Trophoblast cell (in vitro differentiated cells and primary cell): ENCODE measurements around the gene FLNB.

Experiments used
- DNase-seq, 2 donors: peaks; one replicate each; pipeline ENCODE4 v3.0.0-alpha.2; 2016
- H2AFZ ChIP-seq: 2 replicates; pipeline ENCODE4 v1.6.1; 2013; ENCODE audit warnings: low read length, moderate library complexity, mild to moderate bottlenecking; ENCODE audit not compliant: insufficient read depth, poor library complexity
- H2AK5ac ChIP-seq: 2 replicates; pipeline ENCODE4 v1.6.1; 2013; ENCODE audit warnings: mild to moderate bottlenecking, low read length
- H2BK120ac ChIP-seq: 2 replicates; pipeline ENCODE4 v1.6.1; 2013; ENCODE audit warnings: low read length, mild to moderate bottlenecking, moderate library complexity; ENCODE audit not compliant: insufficient read depth, poor library complexity
- H2BK12ac ChIP-seq: 2 replicates; pipeline ENCODE4 v1.6.1; 2013; ENCODE audit warnings: mild to moderate bottlenecking, low read length, moderate library complexity
- H2BK5ac ChIP-seq: 2 replicates; pipeline ENCODE4 v1.6.1; 2013; ENCODE audit warnings: low read length, low read depth, moderate library complexity, mild to moderate bottlenecking; ENCODE audit not compliant: poor library complexity
- H3K14ac ChIP-seq: 2 replicates; pipeline ENCODE4 v1.6.1; 2013; ENCODE audit warnings: mild to moderate bottlenecking, low read length
- H3K18ac ChIP-seq: 2 replicates; pipeline ENCODE4 v1.6.1; 2013; ENCODE audit warnings: mild to moderate bottlenecking, low read length
- H3K23ac ChIP-seq: 2 replicates; pipeline ENCODE4 v1.6.1; 2013; ENCODE audit warnings: low read length
- H3K27ac ChIP-seq: 2 replicates; pipeline ENCODE4 v1.5.1; 2013; ENCODE audit warnings: low read depth, mild to moderate bottlenecking, inconsistent platforms, low read length, moderate library complexity
- H3K27me3 ChIP-seq: 2 replicates; pipeline ENCODE4 v1.6.1; 2013; ENCODE audit warnings: inconsistent platforms, mild to moderate bottlenecking, low read length, moderate library complexity; ENCODE audit not compliant: insufficient read depth
- H3K36me3 ChIP-seq, 2 experiments: 1 replicate in 1 of 2; 2 replicates in 1 of 2; pipeline ENCODE4 v1.6.1; 2013; ENCODE audit warnings: low read length in 2 of 2, mild to moderate bottlenecking in 2 of 2, moderate library complexity in 1 of 2; ENCODE audit not compliant: insufficient read depth in 2 of 2, control insufficient read depth in 1 of 2
- H3K4ac ChIP-seq: 2 replicates; pipeline ENCODE4 v1.6.1; 2013; ENCODE audit warnings: low read depth, mild to moderate bottlenecking, low read length, moderate library complexity
- H3K4me1 ChIP-seq, 2 experiments: 1 replicate in 1 of 2; 2 replicates in 1 of 2; pipeline ENCODE4 v1.6.1; 2013; ENCODE audit warnings: low read length in 2 of 2, mild to moderate bottlenecking in 2 of 2, moderate library complexity in 1 of 2; ENCODE audit not compliant: insufficient read depth in 2 of 2, control insufficient read depth in 1 of 2
- H3K4me2 ChIP-seq: 2 replicates; pipeline ENCODE4 v1.6.1; 2013; ENCODE audit warnings: inconsistent platforms, mild to moderate bottlenecking, low read length, moderate library complexity
- H3K4me3 ChIP-seq: 2 replicates; pipeline ENCODE4 v1.5.1; 2013; ENCODE audit warnings: mild to moderate bottlenecking, low read depth, low read length, inconsistent platforms
- H3K79me1 ChIP-seq: one replicate; pipeline ENCODE4 v1.6.1; 2013; ENCODE audit warnings: low read length
- H3K79me2 ChIP-seq: 2 replicates; pipeline ENCODE4 v1.6.1; 2013; ENCODE audit warnings: low read length, mild to moderate bottlenecking; ENCODE audit not compliant: control insufficient read depth, insufficient read depth, poor library complexity
- H3K9ac ChIP-seq: 2 replicates; pipeline ENCODE4 v1.6.1; 2013; ENCODE audit warnings: mild to moderate bottlenecking, low read length
- H3K9me3 ChIP-seq: 2 replicates; pipeline ENCODE4 v1.6.1; 2013; ENCODE audit warnings: low read depth, mild to moderate bottlenecking, control low read depth, inconsistent platforms, low read length; ENCODE audit not compliant: insufficient read depth
- H4K12ac ChIP-seq: 2 replicates; pipeline ENCODE4 v1.6.1; 2013; ENCODE audit warnings: low read depth, mild to moderate bottlenecking, low read length, moderate library complexity
- H4K8ac ChIP-seq: 2 replicates; pipeline ENCODE4 v1.6.1; 2013; ENCODE audit warnings: low read depth, mild to moderate bottlenecking, low read length, moderate library complexity
- H4K91ac ChIP-seq: one replicate; pipeline ENCODE4 v1.6.1; 2013; ENCODE audit warnings: low read depth, mild to moderate bottlenecking, low read length, moderate library complexity
- WGBS: extraction: QIAGEN DNeasy Blood & Tissue Kit; methylation state at CpG from one replicate; pipeline ENCODE4 v1.1.7; 2013; ENCODE audit warnings: missing lambda C conversion rate; ENCODE audit not compliant: insufficient read length, insufficient coverage; ENCODE audit errors: extremely low coverage; 5-methylcytosine and 5-hydroxymethylcytosine counted together

Gene FLNB

GRCh38 chr3:57999417-58000115 lies 8.7 kb upstream of the FLNB start:
- Histone ChIP-seq H3K9me3 (no peaks in the 10 kb centered on the region), H3K18ac (no peak overlapping the region), H4K12ac (no peak overlapping the region), H3K4me3 (no peak overlapping the region), H3K27me3 (no peaks in the 10 kb centered on the region), H3K4ac (no peak overlapping the region), H2BK12ac (peak overlapping the region; percentile 100), H2AK5ac (no peak overlapping the region), H3K79me2 (peaks cover 4% of the 10 kb centered on the region), H3K79me1 (peaks cover 15% of the 10 kb centered on the region), H2BK5ac (peak overlapping the region; percentile 99), H3K36me3 (no peaks in the 10 kb centered on the region), H3K4me2 (no peak overlapping the region), H4K91ac (peak overlapping the region; percentile 63), H3K9ac (no peak overlapping the region), H3K23ac (no peak overlapping the region), H3K27ac (peak overlapping the region; percentile 99), H2BK120ac (peak overlapping the region; percentile 100), H4K8ac (no peak overlapping the region), H2AFZ (no peak overlapping the region), H3K14ac (peak overlapping the region; percentile 55), H3K4me1 (peaks cover 12 to 22% of the 10 kb centered on the region in 2 experiments)
- WGBS, result no CpG with 5 or more reads among the region's 11 CpGs
- DNase-seq, result peak; percentile 95 to 98

GRCh38 chr3:58000306-58001085 lies 7.7 kb upstream of the FLNB start:
- no peak overlapping the region for H3K4me3 ChIP-seq
- H2BK12ac ChIP-seq, result peak overlapping the region; percentile 67
- no peaks in the 10 kb centered on the region for H3K36me3 ChIP-seq
- H3K4ac ChIP-seq, result peak overlapping the region; percentile 74
- H2BK120ac ChIP-seq, result peak overlapping the region; percentile 62
- peaks cover 4% of the 10 kb centered on the region for H3K79me2 ChIP-seq
- peaks cover 12 to 22% of the 10 kb centered on the region in 2 experiments for H3K4me1 ChIP-seq
- peak overlapping the region; percentile 64 for H2BK5ac ChIP-seq
- H3K23ac ChIP-seq, result no peak overlapping the region
- H3K4me2 ChIP-seq, result no peak overlapping the region
- H2AFZ ChIP-seq, result no peak overlapping the region
- no peaks in the 10 kb centered on the region for H3K9me3 ChIP-seq
- peak; percentile 71 to 85 for DNase-seq
- H2AK5ac ChIP-seq, result peak overlapping the region; percentile 95
- no CpG with 5 or more reads among the region's 7 CpGs for WGBS
- peak overlapping the region; percentile 39 for H3K18ac ChIP-seq
- H3K27me3 ChIP-seq, result no peaks in the 10 kb centered on the region
- peak overlapping the region; percentile 80 for H3K14ac ChIP-seq
- H4K91ac ChIP-seq, result peak overlapping the region; percentile 93
- no peak overlapping the region for H4K12ac ChIP-seq
- peak overlapping the region; percentile 71 for H3K27ac ChIP-seq
- H4K8ac ChIP-seq, result peak overlapping the region; percentile 54
- peaks cover 15% of the 10 kb centered on the region for H3K79me1 ChIP-seq
- no peak overlapping the region for H3K9ac ChIP-seq

GRCh38 chr3:58001086-58001467 lies 7.1 kb upstream of the FLNB start:
- H3K9ac ChIP-seq, result no peak overlapping the region
- no peak overlapping the region for H3K14ac ChIP-seq
- H3K4me2 ChIP-seq, result no peak overlapping the region
- H3K79me1 ChIP-seq, result peaks cover 15% of the 10 kb centered on the region
- no peak overlapping the region for H2AK5ac ChIP-seq
- no peak overlapping the region for H3K23ac ChIP-seq
- no peak overlapping the region for H3K18ac ChIP-seq
- H3K9me3 ChIP-seq, result no peaks in the 10 kb centered on the region
- no peak overlapping the region for H4K8ac ChIP-seq
- H2BK120ac ChIP-seq, result no peak overlapping the region
- H3K4me1 ChIP-seq, result peaks cover 15 to 25% of the 10 kb centered on the region in 2 experiments
- H3K4ac ChIP-seq, result no peak overlapping the region
- H3K79me2 ChIP-seq, result peaks cover 4% of the 10 kb centered on the region
- no peak overlapping the region for H4K91ac ChIP-seq
- peak overlapping the region; percentile 27 for H3K27ac ChIP-seq
- H3K36me3 ChIP-seq, result no peaks in the 10 kb centered on the region
- no peak for DNase-seq
- H4K12ac ChIP-seq, result no peak overlapping the region
- no peaks in the 10 kb centered on the region for H3K27me3 ChIP-seq
- WGBS, result no CpG with 5 or more reads among the region's 3 CpGs
- H2BK12ac ChIP-seq, result no peak overlapping the region
- H2BK5ac ChIP-seq, result no peak overlapping the region
- H2AFZ ChIP-seq, result no peak overlapping the region
- no peak overlapping the region for H3K4me3 ChIP-seq

- Histone ChIP-seq H3K27me3 (no peaks in the 10 kb centered on the region), H3K4me3 (no peak overlapping the region), H3K79me1 (peaks cover 15% of the 10 kb centered on the region), H3K79me2 (peaks cover 4% of the 10 kb centered on the region), H3K23ac (no peak overlapping the region), H2BK120ac (no peak overlapping the region), H2BK12ac (no peak overlapping the region), H2AFZ (no peak overlapping the region), H2BK5ac (no peak overlapping the region), H3K4me1 (peaks cover 15 to 25% of the 10 kb centered on the region in 2 experiments), H3K9me3 (no peaks in the 10 kb centered on the region), H4K8ac (no peak overlapping the region), H3K14ac (no peak overlapping the region), H3K4ac (no peak overlapping the region), H3K27ac (no peak overlapping the region), H4K12ac (no peak overlapping the region), H3K9ac (no peak overlapping the region), H2AK5ac (no peak overlapping the region), H3K36me3 (no peaks in the 10 kb centered on the region), H4K91ac (peak overlapping the region; percentile 38), H3K18ac (no peak overlapping the region), H3K4me2 (no peak overlapping the region)
- WGBS, result no CpG with 5 or more reads among the region's 7 CpGs
- DNase-seq, result peak; percentile 60 to 68
Measured at GRCh38 chr3:58001979-58002378, 6.2 kb upstream of the FLNB start.
